Neuron (in vitro differentiated cells): ENCODE data around the gene RALGPS1.
"Not testable (repeated sequence)": the region's sequence is repeated elsewhere in the genome, so short reads cannot be mapped to it uniquely, and the experiment has no call there.

ENCODE experiments used
- H2AFZ ChIP-seq: one replicate; pipeline ENCODE4 v1.6.1; 2013; ENCODE audit warnings: low read depth, mild to moderate bottlenecking, inconsistent platforms, low read length, moderate library complexity
- H3K27me3 ChIP-seq: one replicate; pipeline ENCODE4 v1.6.1; 2013; ENCODE audit warnings: low read length; ENCODE audit not compliant: insufficient read depth
- H3K36me3 ChIP-seq: one replicate; pipeline ENCODE4 v1.6.1; 2013; ENCODE audit warnings: low read length; ENCODE audit not compliant: insufficient read depth
- H3K4me1 ChIP-seq: one replicate; pipeline ENCODE4 v1.6.1; 2013; ENCODE audit warnings: low read length; ENCODE audit not compliant: insufficient read depth
- H3K4me3 ChIP-seq: 2 replicates; pipeline ENCODE4 v1.5.1; 2013; ENCODE audit warnings: mild to moderate bottlenecking, low read length, moderate library complexity
- H3K9me3 ChIP-seq: one replicate; pipeline ENCODE4 v1.6.1; 2013; ENCODE audit warnings: low read length

Gene RALGPS1

DNA sequence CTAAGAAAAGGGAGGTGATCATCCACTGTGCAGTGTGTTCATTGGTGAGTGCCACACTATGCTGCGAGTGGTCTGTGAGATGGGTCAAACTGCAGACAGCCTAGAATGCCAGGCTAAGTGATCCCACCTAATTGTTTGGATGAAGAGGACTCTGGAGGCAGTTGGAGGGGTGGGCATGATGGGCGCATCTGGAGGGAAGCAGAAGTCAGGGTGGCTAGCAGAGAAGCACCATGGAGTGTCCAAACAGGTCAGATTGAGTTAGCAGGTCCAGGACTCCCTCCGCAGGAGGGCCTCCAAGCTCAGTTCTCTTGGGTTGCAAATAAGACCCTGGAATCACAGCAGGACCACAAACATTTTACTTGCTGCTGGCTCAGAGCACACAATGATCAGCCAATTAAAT lies 227.7 kb downstream of the RALGPS1 start:
- Histone ChIP-seq H3K36me3 (no peaks in the 10 kb centered on the region), H3K4me3 (no peak overlapping the region), H2AFZ (no peak overlapping the region), H3K4me1 (no peaks in the 10 kb centered on the region), H3K9me3 (no peaks in the 10 kb centered on the region), H3K27me3 (no peaks in the 10 kb centered on the region)

DNA sequence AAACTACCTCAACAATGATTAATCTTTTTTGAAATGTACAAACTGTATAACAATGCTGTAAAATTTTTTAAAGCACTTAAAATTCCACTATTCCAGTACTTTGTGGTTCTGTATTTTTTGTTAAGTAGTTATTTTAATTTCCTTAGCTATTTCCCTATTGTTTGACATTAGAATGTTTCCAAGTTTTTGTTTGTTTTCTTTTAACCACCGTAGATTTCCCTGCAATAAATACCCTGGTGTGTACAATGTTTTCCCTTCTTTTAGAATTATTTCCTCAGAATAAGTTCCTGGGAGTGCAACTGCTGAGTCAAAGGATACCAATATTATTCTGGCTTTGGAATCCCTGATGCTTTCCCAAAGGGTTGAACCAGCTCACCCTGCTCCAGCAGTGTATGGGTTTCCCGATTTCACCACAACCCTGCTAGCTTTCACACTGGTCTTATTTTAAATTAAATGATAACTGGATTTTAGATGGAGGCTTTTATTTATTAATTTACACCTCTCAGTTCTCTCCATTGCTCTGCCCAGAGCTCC lies 228.4 kb downstream of the RALGPS1 start:
- Histone ChIP-seq H3K4me3 (no peak overlapping the region), H3K4me1 (no peaks in the 10 kb centered on the region), H3K36me3 (no peaks in the 10 kb centered on the region), H2AFZ (no peak overlapping the region), H3K27me3 (no peaks in the 10 kb centered on the region), H3K9me3 (no peaks in the 10 kb centered on the region)

DNA sequence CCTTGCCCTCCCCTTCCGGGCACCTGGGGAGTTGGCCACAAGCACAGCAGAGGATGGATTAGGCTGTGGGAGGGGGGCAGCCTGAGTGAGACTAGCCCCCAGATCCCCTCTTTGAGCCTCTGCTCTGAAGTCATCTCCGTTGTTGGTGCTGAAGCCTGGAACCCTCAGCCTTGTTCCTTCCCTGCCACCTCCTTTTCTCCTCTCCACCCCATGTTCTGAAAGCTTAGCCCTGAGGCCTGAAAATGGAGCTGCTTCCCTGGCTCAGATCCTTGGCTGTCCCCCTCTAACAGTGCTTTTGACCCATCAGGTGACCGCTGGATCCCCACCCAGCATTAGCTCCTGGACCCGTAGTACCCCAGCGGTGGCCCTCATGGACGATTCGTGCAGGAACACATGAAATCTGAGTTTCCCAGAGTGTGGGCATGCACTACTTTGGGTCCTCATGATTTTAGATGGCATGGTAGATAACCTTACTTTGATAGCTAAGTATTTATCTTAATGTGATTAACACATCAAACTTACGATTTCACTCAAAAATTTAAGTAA lies 229.4 kb downstream of the RALGPS1 start:
- no peaks in the 10 kb centered on the region for H3K36me3 ChIP-seq
- H3K9me3 ChIP-seq, result no peaks in the 10 kb centered on the region
- H3K4me3 ChIP-seq, result no peak overlapping the region
- H2AFZ ChIP-seq, result no peak overlapping the region
- H3K27me3 ChIP-seq, result no peaks in the 10 kb centered on the region
- H3K4me1 ChIP-seq, result no peaks in the 10 kb centered on the region

DNA sequence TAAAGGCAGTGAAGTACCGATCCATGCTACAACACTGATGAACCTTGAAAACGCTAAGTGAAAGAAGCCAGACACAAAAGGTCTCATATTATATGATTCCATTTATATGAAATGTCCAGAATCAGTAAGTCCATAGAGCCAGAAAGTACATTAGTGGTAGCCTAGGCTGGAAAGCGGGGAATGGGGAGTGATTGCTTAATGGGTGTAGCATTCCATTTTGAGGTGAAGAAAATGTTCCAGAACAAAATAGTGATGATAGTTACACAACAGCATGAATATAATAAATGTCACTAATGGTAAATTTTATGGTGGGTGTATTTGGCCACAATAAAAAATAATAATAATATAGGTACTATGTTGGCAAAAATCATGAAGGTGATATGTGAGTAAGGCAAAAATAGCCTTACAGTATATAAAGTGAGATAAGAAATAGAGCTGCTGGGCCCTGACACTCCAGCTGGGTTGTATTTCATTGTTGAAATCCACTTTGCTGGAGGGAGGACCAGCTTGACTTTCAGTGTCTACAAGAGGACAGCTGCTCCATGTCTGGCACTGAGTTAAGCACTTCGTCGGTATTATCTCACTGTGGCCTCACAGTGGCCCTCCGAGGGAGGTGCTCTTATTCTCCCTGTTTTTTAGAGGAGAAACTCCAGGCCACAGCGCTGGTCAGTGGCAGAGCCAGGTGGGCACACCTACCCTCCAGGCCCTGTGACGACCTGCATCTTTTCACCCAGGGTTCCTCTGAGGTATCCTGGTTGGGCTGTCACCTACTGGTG lies 230.3 kb downstream of the RALGPS1 start:
- H2AFZ ChIP-seq, result no peak overlapping the region
- H3K27me3 ChIP-seq, result no peaks in the 10 kb centered on the region
- no peaks in the 10 kb centered on the region for H3K9me3 ChIP-seq
- H3K4me3 ChIP-seq, result no peak overlapping the region
- no peaks in the 10 kb centered on the region for H3K36me3 ChIP-seq
- no peaks in the 10 kb centered on the region for H3K4me1 ChIP-seq

DNA sequence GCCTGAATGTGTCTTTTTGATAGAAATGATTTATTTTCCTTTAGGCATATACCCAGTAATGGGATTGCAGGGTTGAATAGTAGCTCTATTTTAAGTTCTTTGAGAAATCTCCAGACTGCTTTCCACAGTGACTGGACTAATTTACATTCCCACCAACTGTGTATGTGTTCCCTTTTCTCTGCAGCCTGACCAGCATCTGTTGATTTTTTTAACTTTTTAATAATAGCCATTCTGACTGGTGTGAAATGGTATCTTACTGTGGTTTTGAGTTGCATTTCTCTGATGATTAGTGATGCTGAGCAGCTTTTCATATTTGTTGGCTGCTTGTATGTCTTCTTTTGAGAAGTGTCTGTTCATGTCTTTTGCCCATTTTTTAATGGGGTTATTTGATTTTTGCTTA lies 232.3 kb downstream of the RALGPS1 start:
- not testable (repeated sequence) for H3K9me3 ChIP-seq, H3K27me3 ChIP-seq, H3K36me3 ChIP-seq, H3K4me3 ChIP-seq, H2AFZ ChIP-seq, H3K4me1 ChIP-seq

DNA sequence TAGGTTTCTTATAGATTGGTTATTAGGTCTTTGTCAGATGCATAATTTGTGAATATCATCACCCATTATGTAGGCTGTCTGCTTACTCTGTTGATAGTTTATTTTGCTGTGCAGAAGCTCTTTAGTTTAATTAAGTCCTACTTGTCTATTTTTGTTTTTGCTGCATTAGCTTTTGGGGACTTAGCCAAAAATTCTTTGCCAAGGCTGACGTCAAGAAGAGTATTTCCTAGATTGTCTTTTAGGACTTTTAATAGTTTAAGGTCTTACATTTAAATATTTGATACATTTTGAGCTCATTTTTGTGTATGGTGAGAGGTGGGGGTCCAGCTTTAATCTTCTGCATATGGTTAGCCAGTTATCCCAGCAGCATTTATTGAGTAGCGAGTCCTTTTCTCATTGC lies 232.7 kb downstream of the RALGPS1 start:
- H3K4me3 ChIP-seq, result no peak overlapping the region
- no peaks in the 10 kb centered on the region for H3K9me3 ChIP-seq
- H2AFZ ChIP-seq, result no peak overlapping the region
- H3K4me1 ChIP-seq, result no peaks in the 10 kb centered on the region
- no peaks in the 10 kb centered on the region for H3K36me3 ChIP-seq
- H3K27me3 ChIP-seq, result no peaks in the 10 kb centered on the region

DNA sequence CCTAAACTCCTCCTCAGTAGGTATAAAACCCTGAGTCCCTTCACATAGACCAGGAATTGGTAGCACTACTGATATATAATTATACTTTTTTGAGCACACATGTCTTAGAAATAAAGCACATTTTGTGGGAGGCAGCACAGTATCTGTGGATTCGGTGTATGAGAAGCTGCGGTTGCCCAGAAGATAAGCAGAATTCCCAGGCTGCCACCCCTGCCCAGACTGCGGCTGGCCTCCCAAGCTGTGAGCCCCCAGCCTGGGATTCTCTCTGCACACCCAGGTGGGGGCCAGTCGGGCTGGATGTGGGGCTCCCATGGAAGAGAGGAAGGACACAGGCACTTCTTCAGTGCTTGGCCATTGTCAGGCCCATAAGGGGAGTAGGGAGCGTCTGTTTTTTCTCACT lies 233.4 kb downstream of the RALGPS1 start:
- Histone ChIP-seq H3K36me3 (no peaks in the 10 kb centered on the region), H3K9me3 (no peaks in the 10 kb centered on the region), H3K27me3 (no peaks in the 10 kb centered on the region), H3K4me3 (no peak overlapping the region), H2AFZ (no peak overlapping the region), H3K4me1 (no peaks in the 10 kb centered on the region)

DNA sequence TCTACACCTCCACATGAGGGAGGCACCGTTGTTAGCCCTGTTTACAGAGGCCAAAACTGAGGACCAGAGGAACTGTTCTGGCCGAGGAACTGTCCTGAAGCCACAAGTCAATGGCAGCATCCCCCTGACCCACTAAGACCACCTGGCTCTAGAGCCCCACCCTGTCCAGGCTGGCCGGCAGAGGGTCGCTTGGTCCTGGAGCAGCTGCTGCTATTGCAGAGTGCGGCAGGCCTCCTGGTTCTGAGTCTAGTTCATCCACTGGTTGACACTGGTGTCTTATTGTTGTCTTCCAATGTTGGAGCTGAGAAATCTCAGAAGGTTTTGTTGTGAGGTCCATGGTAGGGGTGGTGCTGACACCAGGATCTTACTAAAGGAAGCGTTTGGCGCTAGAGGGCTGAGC lies 234.4 kb downstream of the RALGPS1 start:
- Histone ChIP-seq H3K4me1 (no peaks in the 10 kb centered on the region), H2AFZ (no peak overlapping the region), H3K27me3 (no peaks in the 10 kb centered on the region), H3K9me3 (no peaks in the 10 kb centered on the region), H3K36me3 (no peaks in the 10 kb centered on the region), H3K4me3 (no peak overlapping the region)

DNA sequence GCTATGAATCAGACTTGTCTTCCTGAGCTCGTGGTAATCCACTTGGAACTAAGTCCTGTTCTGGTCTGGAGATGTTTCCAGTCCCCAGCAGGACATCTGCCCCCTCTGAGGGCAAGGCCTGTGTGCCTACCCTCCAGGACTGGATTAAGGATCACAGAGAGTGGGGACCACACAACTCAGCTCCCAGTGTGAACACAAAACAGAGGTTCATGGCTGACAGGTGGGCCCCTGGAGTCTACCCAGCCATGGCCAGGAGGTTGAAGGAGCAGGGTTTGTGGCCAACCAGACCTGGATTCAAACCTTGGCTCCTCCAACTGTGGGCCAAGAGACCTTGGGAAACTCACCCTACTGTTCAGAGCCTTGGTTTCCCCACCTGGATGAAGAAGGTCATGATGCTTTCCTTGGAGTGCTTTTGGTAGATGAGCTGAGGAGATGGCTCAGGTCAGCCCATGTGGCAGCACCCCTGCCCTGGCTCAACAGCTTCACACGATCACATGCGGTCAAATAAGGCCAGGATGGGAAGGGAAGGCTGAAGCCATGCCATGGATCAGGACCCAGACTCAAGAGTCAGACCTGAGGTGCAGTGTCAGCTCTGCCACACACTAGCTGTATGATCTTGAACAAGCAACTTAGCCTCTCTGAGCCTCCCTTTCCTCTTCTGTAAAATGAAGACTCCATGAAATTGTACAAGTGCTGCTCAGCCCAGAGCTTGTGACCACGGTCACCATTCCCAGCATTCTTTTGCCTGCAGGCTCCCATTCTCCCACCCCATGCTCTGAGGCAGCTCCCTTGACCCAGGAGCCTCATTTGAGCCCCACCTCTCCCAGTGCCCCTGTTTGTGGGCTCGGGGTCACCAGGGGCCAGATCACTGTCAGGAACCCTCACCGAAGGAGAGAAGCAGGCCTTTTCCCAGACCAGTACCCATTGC lies 235.1 kb downstream of the RALGPS1 start:
- H3K36me3 ChIP-seq, result no peaks in the 10 kb centered on the region
- H2AFZ ChIP-seq, result no peak overlapping the region
- H3K9me3 ChIP-seq, result no peaks in the 10 kb centered on the region
- no peaks in the 10 kb centered on the region for H3K27me3 ChIP-seq
- no peak overlapping the region for H3K4me3 ChIP-seq
- H3K4me1 ChIP-seq, result no peaks in the 10 kb centered on the region

DNA sequence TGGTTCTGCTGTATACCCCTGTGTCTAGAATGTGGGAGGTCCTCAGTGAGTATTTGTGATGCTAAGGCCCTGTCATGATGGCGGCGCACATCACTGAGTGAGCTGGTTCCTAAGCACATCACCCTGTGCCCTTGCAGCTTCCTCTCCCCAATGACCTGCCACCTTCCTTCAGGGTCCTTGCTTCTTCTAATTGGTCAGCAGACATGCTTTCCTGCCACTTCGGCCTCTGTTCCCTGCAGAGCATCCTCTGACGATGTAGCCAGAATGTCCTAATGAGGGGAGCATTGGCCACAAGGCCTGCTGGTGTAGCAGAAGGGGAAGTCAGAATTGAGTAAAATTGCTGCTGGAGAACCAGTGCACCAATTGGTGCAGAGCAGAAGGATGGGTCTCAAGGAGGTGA lies 238.9 kb downstream of the RALGPS1 start:
- Histone ChIP-seq H3K9me3 (no peaks in the 10 kb centered on the region), H3K4me3 (no peak overlapping the region), H3K36me3 (no peaks in the 10 kb centered on the region), H3K4me1 (no peaks in the 10 kb centered on the region), H2AFZ (no peak overlapping the region), H3K27me3 (no peaks in the 10 kb centered on the region)

DNA sequence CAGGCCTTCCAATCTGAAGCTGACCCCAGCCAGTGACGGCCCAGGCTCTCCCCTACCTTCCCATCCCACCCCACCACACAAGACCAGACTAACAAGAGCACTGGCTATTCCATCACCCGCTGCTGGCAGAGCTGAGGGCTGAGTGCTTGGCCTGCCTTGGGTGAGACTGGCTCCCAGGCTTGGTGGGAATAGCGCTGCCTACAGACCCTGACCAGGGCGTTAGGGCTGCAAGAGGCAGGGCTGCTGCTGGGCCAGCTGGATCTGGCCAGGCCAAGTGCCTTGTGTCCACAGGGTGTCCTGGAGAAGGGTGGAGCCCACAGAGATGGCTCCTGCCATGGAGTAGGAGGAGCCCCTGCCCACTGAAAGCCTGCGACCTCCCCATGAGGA lies 239.4 kb downstream of the RALGPS1 start:
- Histone ChIP-seq H3K36me3 (no peaks in the 10 kb centered on the region), H3K27me3 (no peaks in the 10 kb centered on the region), H3K9me3 (no peaks in the 10 kb centered on the region), H3K4me3 (no peak overlapping the region), H2AFZ (no peak overlapping the region), H3K4me1 (peaks cover 4% of the 10 kb centered on the region)

DNA sequence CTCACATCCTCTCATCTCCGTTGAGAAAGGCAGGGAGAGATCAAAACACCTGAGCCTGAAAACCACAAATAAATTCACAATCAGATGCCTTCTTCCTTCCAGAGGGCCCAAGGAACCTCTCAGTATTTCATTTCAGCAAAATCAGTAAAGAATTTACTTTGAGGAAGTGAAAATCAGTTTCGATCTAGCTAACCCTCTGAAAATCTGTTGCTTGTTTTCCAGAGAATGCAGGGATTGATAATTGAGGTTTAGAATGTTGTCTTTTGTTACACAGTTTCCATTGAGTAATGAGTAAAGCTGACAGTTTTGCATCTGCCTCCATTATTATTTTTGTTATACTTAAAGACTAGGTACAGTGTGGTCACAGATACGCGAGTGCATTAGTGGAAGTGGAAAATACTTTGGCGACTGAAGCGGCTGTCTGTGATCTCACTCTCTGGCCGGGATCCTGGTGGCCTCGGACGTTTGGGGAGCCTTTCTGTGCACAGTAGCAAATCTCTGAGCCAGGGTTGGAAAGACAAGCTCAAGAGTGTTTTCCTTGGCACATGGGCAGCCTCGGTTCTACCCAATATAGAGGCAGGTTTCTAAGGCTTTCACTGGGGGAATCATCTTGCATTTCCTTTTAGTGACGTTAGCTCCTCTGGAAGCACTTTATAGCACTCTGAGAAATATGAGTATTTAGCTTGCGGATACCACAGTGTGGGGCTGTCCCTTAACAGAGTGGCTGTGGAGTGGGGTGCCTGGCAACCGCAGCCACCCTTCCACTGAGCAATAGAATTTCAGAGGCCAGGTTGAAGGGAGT lies 240.0 kb downstream of the RALGPS1 start:
- H3K36me3 ChIP-seq, result no peaks in the 10 kb centered on the region
- no peaks in the 10 kb centered on the region for H3K9me3 ChIP-seq
- no peak overlapping the region for H3K4me3 ChIP-seq
- peaks cover 10% of the 10 kb centered on the region for H3K4me1 ChIP-seq
- H2AFZ ChIP-seq, result no peak overlapping the region
- H3K27me3 ChIP-seq, result no peaks in the 10 kb centered on the region
